B cell (primary cell): Measurements from ENCODE around the gene NECTIN1. TPM values are rescaled to one million over a fixed set of nuclear protein-coding genes. Genes with fewer than 3 reads are reported as not detected.

Source experiments
- ATAC-seq: fragments of 200-7000 bp; cut with Tn5 transposase; one replicate; pipeline ENCODE4 v1.10.0; 2021; ENCODE audit warnings: low read depth, mild to moderate bottlenecking, moderate number of reproducible peaks, moderate library complexity
- CTCF ChIA-PET: fragments of 350-600 bp; sonication (Branson Sonifier 250); formaldehyde crosslinking; loops from one replicate; lab custom pipeline; 2021; ENCODE audit warnings: antibody characterized with exemption, inconsistent platforms; lab: Charles Lee
- POLR2A ChIA-PET: fragments of 350-600 bp; sonication (Branson Sonifier 250); formaldehyde crosslinking; loops from one replicate; lab custom pipeline; 2021; ENCODE audit warnings: antibody characterized with exemption; lab: Charles Lee
- DNase-seq: peaks from one replicate; pipeline ENCODE4 v3.0.0; 2013
- H2AFZ ChIP-seq: 2 replicates; pipeline ENCODE4 v1.6.1; 2012; ENCODE audit warnings: mild to moderate bottlenecking, low read depth, low read length; ENCODE audit not compliant: insufficient read depth, poor library complexity, severe bottlenecking
- H3K27ac ChIP-seq, 2 donors: 1 replicate in 1 of 2; 2 replicates in 1 of 2; pipeline ENCODE4 v1.5.1; 2012 to 2013; ENCODE audit warnings: low read length in 2 of 2, mild to moderate bottlenecking in 2 of 2, moderate library complexity in 1 of 2
- H3K27me3 ChIP-seq, 4 experiments: fragments of 200-600 bp in 1 of 4; sonication (generic) in 1 of 4; replicated peaks in 1 of 4; 1 replicate in 2 of 4; 2 replicates in 2 of 4; pipeline versions ENCODE4 v1.6.1 to v1.7.0; 2013 to 2016; ENCODE audit warnings: low read length in 3 of 4, mild to moderate bottlenecking in 2 of 4, mixed read lengths in 1 of 4, moderate library complexity in 1 of 4; ENCODE audit not compliant: insufficient read depth in 4 of 4, control insufficient read depth in 3 of 4; ENCODE audit errors: control extremely low read depth in 1 of 4
- H3K36me3 ChIP-seq, 2 experiments: replicated peaks in 1 of 2; 1 replicate in 1 of 2; 2 replicates in 1 of 2; pipeline versions ENCODE4 v1.6.1 to v1.7.1; 2013; ENCODE audit warnings: low read length in 1 of 2; ENCODE audit not compliant: insufficient read depth in 2 of 2, control insufficient read depth in 1 of 2; ENCODE audit errors: control extremely low read depth in 1 of 2, extremely low read depth in 1 of 2
- H3K4me1 ChIP-seq, 2 donors: fragments of 200-600 bp in 1 of 2; sonication (generic) in 1 of 2; 1 replicate in 1 of 2; 2 replicates in 1 of 2; pipeline versions ENCODE4 v1.5.1 to v1.6.1; 2013 to 2017; ENCODE audit warnings: low read length in 2 of 2; ENCODE audit not compliant: control insufficient read depth in 2 of 2, insufficient read depth in 2 of 2
- H3K4me2 ChIP-seq: replicated peaks from 2 replicates; pipeline ENCODE3; 2012; ENCODE audit warnings: mild to moderate bottlenecking, low read depth, low read length; ENCODE audit not compliant: poor library complexity, severe bottlenecking
- H3K4me3 ChIP-seq, 5 experiments: fragments of 200-600 bp in 1 of 5; sonication (generic) in 1 of 5; 1 replicate in 3 of 5; 2 replicates in 2 of 5; pipeline versions ENCODE4 v1.5.1 to v1.7.0; 2011 to 2016; ENCODE audit warnings: low read length in 4 of 5, mild to moderate bottlenecking in 4 of 5, low read depth in 2 of 5, control low read depth in 1 of 5, moderate library complexity in 1 of 5; ENCODE audit not compliant: insufficient read depth in 1 of 5; ENCODE audit errors: control extremely low read depth in 1 of 5, extremely low read depth in 1 of 5
- H3K79me2 ChIP-seq: fragments of 200-600 bp; sonication (generic); one replicate; pipeline ENCODE4 v1.6.0; 2016; ENCODE audit warnings: low read length; ENCODE audit not compliant: control insufficient read depth, insufficient read depth
- H3K9ac ChIP-seq: fragments of 200-600 bp; sonication (generic); 2 replicates; pipeline ENCODE4 v1.6.1; 2017; ENCODE audit warnings: mild to moderate bottlenecking, low read length, moderate library complexity
- H3K9me3 ChIP-seq, 3 donors: one replicate each; pipeline versions ENCODE4 v1.6.1 to v1.7.1; 2013; ENCODE audit warnings: low read length in 2 of 3; ENCODE audit not compliant: control insufficient read depth in 2 of 3, insufficient read depth in 1 of 3; ENCODE audit errors: control extremely low read depth in 1 of 3
- H4K20me1 ChIP-seq: 2 replicates; pipeline ENCODE4 v1.6.0; 2012; ENCODE audit warnings: mild to moderate bottlenecking, low read length; ENCODE audit not compliant: insufficient read depth, control insufficient read depth, poor library complexity, severe bottlenecking
- H3K27ac Mint-ChIP-seq: one replicate; pipeline ENCODE4 v1.8.0; 2021; ENCODE audit warnings: mixed read lengths
- H3K27me3 Mint-ChIP-seq: one replicate; pipeline ENCODE4 v1.8.0; 2021; ENCODE audit warnings: mixed read lengths
- H3K4me1 Mint-ChIP-seq: one replicate; pipeline ENCODE4 v1.8.0; 2021; ENCODE audit warnings: mixed read lengths
- H3K4me3 Mint-ChIP-seq: one replicate; pipeline ENCODE4 v1.8.0; 2021; ENCODE audit warnings: mixed read lengths
- H3K9me3 Mint-ChIP-seq: one replicate; pipeline ENCODE4 v1.8.0; 2022; ENCODE audit warnings: mixed read lengths; ENCODE audit not compliant: insufficient read depth
- EZH2 ChIP-seq: IDR thresholded peaks from 2 replicates; pipeline ENCODE4 v1.6.1; 2012; ENCODE audit warnings: borderline replicate concordance, low read depth, mild to moderate bottlenecking, moderate library complexity, low read length; ENCODE audit not compliant: insufficient read depth, poor library complexity, severe bottlenecking
- WGBS: methylation state at CpG from one replicate; pipeline ENCODE4 v1.1.5; 2013; ENCODE audit warnings: missing lambda C conversion rate; ENCODE audit not compliant: insufficient coverage; 5-methylcytosine and 5-hydroxymethylcytosine counted together
- intact Hi-C: fragments of 100-400 bp; cut with micrococcal nuclease; formaldehyde crosslinking; loops from one replicate; pipeline ENCODE4 v1.10.0; 2022
- polyA plus RNA-seq: library from polyadenylated mRNA; depleted of rRNA; stranded (reverse); fragments of >200 nt; gene quantifications from 2 replicates; pipeline ENCODE4 v1.2.3, GENCODE V29; 2012
- total RNA-seq, 2 donors: library from RNA; stranded (reverse); fragments of 120-200 nt in 1 of 2; gene quantifications; 1 replicate in 1 of 2; 2 replicates in 1 of 2; pipeline versions ENCODE4 v1.2.3 to v1.2.4, GENCODE V29; 2013 to 2022
- TF ChIP-seq, protein P1 (sequence below): fragments of 200-600 bp; IDR thresholded peaks from one replicate; pipeline ENCODE4 v1.8.0; 2022; ENCODE audit warnings: antibody characterized with exemption, mild to moderate bottlenecking

Gene NECTIN1
- total and polyA plus RNA-seq, 2 donors (not counting 1 experiment from before 2014, with no cell fraction given): 2.1 to 3.9 TPM

DNA sequence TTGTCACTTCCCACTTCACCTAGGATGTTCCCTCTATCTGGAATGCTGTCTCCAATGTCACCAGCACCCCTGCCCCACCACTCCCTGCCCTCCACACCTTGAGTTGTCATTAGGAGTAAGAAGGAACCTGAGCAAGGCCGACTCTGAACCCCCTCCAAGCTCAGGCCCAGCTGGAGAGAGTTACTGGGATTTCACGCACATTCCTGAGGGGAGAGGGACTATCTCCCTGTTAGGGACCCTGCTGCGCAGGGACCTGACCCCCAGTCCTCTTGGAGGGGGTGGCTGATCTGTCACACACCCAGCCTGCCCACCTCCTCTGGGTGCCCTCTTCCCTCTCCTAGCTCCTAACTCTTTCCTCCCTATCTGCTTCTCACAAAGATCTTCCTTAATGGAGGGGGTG lies 81.7 kb downstream of the NECTIN1 start:
- no peak overlapping the region for H3K4me3 Mint-ChIP-seq
- H3K27me3 Mint-ChIP-seq: peaks cover 7% of the 10 kb centered on the region
- H3K36me3 ChIP-seq: no peaks in the 10 kb centered on the region
- no peaks in the 10 kb centered on the region for H3K27me3 ChIP-seq
- no peak overlapping the region for H3K27ac Mint-ChIP-seq
- ChIA-PET CTCF (interaction anchor here (1.2 to 1.7 kb wide), 3 partner anchors 12 to 82 kb away, joined by 3 to 4 read pairs (median 3); partner anchors contain the start of gene NECTIN1), POLR2A (no interaction called here)
- intact Hi-C loops: no loop called here
- H4K20me1 ChIP-seq: no peaks in the 10 kb centered on the region
- TF ChIP-seq EZH2: no peak
- TF ChIP-seq, protein P1, sequence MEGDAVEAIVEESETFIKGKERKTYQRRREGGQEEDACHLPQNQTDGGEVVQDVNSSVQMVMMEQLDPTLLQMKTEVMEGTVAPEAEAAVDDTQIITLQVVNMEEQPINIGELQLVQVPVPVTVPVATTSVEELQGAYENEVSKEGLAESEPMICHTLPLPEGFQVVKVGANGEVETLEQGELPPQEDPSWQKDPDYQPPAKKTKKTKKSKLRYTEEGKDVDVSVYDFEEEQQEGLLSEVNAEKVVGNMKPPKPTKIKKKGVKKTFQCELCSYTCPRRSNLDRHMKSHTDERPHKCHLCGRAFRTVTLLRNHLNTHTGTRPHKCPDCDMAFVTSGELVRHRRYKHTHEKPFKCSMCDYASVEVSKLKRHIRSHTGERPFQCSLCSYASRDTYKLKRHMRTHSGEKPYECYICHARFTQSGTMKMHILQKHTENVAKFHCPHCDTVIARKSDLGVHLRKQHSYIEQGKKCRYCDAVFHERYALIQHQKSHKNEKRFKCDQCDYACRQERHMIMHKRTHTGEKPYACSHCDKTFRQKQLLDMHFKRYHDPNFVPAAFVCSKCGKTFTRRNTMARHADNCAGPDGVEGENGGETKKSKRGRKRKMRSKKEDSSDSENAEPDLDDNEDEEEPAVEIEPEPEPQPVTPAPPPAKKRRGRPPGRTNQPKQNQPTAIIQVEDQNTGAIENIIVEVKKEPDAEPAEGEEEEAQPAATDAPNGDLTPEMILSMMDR: no peak
- ATAC-seq (no peak), DNase-seq (no peak)
- no peak overlapping the region for H3K27ac ChIP-seq
- H3K9ac ChIP-seq: no peak overlapping the region
- H2AFZ ChIP-seq: no peak overlapping the region
- H3K9me3 ChIP-seq: no peaks in the 10 kb centered on the region
- no peak overlapping the region for H3K4me2 ChIP-seq
- no peaks in the 10 kb centered on the region for H3K79me2 ChIP-seq
- H3K9me3 Mint-ChIP-seq: no peaks in the 10 kb centered on the region
- no peaks in the 10 kb centered on the region for H3K4me1 Mint-ChIP-seq
- H3K4me1 ChIP-seq: no peaks in the 10 kb centered on the region
- H3K4me3 ChIP-seq: no peak overlapping the region
- 60% methylated on average over 1 of the region's 3 CpGs for WGBS

DNA sequence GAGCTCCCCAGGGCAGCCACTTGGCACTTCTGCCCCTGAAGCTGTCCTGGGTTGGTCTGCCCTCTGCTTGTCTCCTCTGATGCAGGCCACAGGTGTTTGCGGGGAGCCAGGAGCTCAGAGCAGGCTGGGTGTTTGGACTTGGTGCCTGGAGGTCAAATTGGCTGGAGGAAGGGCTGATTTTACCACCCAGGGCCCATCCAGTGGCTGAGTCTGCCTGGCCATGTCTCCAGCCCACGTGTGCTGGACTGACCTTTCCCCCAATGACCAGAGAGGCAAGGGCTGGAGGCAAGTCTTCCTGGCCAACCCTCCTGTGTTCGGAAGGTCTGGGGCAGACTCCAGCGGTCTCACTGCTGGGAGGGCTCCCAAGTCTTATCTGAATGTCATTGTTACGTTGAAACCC lies 84.0 kb downstream of the NECTIN1 start:
- H2AFZ ChIP-seq: no peak overlapping the region
- H3K27ac Mint-ChIP-seq: no peak overlapping the region
- H3K9me3 Mint-ChIP-seq: no peaks in the 10 kb centered on the region
- H4K20me1 ChIP-seq: no peaks in the 10 kb centered on the region
- H3K4me1 ChIP-seq: no peaks in the 10 kb centered on the region
- CTCF ChIA-PET: interaction anchor here (1.2 to 1.7 kb wide), 2 partner anchors 13 to 461 kb away, joined by 3 to 6 read pairs; no protein-coding TSS in a partner anchor
- POLR2A ChIA-PET: no interaction called here
- no peaks in the 10 kb centered on the region for H3K9me3 ChIP-seq
- H3K27ac ChIP-seq: no peak overlapping the region
- no peak for TF ChIP-seq EZH2
- TF ChIP-seq, protein P1: no peak
- 81% methylated on average over 5 of the region's 5 CpGs for WGBS
- ATAC-seq (no peak), DNase-seq (no peak)
- no peak overlapping the region for H3K4me2 ChIP-seq
- H3K4me3 ChIP-seq: no peak overlapping the region
- H3K79me2 ChIP-seq: no peaks in the 10 kb centered on the region
- H3K27me3 Mint-ChIP-seq: peaks cover 7% of the 10 kb centered on the region
- intact Hi-C loops: no loop called here
- no peaks in the 10 kb centered on the region for H3K4me1 Mint-ChIP-seq
- no peak overlapping the region for H3K4me3 Mint-ChIP-seq
- no peaks in the 10 kb centered on the region for H3K36me3 ChIP-seq
- no peak overlapping the region for H3K9ac ChIP-seq
- no peaks in the 10 kb centered on the region for H3K27me3 ChIP-seq
